ENCODE data around the gene ZNF133. TPM values are rescaled to one million over a fixed set of nuclear protein-coding genes. Genes with fewer than 3 reads are reported as not detected.
A peak's percentile ranks its signal among the peaks of the same experiment; 100 is the strongest.

ZNF133 gene
- total and polyA plus RNA-seq, 8 donors, result 10.4 to 38.3 (median 31.8) TPM

DNA sequence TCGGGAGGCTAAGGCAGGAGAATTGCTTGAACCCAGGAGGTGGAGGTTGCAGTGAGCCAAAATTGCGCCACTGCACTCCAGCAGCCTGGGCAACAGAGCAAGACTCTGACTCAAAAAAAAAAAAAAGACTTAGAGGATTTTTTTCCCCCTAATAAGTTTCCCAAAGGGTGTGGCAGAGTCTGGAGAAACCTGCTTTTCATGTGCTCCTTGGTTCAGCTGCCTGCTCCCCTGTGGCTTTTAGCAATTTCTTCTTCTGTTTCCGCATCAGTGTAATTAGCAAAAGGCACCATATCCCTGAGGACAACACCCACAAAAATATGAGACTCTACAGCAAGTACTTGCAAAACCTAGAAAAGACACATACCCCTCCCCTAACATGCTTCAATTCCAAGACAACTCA lies 28.6 kb upstream of the ZNF133 start:
- Histone ChIP-seq H3K27ac (no peak overlapping the region), H3K36me3 (no peaks in the 10 kb centered on the region), H3K4me1 (no peaks in the 10 kb centered on the region), H3K4me3 (no peak overlapping the region), H3K9me3 (no peaks in the 10 kb centered on the region), H3K27me3 (no peaks in the 10 kb centered on the region)
- intact Hi-C loops (cut with DNase I), result no loop called here
- DNase-seq, result no peak
- TF ChIP-seq, protein P1, sequence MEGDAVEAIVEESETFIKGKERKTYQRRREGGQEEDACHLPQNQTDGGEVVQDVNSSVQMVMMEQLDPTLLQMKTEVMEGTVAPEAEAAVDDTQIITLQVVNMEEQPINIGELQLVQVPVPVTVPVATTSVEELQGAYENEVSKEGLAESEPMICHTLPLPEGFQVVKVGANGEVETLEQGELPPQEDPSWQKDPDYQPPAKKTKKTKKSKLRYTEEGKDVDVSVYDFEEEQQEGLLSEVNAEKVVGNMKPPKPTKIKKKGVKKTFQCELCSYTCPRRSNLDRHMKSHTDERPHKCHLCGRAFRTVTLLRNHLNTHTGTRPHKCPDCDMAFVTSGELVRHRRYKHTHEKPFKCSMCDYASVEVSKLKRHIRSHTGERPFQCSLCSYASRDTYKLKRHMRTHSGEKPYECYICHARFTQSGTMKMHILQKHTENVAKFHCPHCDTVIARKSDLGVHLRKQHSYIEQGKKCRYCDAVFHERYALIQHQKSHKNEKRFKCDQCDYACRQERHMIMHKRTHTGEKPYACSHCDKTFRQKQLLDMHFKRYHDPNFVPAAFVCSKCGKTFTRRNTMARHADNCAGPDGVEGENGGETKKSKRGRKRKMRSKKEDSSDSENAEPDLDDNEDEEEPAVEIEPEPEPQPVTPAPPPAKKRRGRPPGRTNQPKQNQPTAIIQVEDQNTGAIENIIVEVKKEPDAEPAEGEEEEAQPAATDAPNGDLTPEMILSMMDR (IDR thresholded peaks at IDR 0.05), result no peak
- ATAC-seq, result no peak

DNA sequence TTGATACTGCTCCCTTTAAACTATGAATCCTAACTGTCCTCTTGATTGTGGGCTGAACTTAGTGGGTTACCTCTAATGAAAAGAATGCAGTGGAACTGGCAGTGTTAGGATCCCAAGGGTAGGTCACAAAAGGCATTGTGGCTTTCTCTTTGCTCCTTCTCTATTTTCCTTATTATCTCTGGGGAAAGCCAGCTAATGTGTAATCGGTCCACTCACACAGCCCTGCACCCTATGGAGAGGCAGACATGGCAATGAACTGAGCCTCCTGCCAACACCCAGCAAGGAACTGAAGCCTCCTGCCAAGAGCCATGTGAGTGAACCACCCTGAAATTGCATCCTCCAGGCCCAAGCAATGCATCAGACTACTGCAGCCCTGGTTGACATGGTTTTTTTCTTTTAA lies 24.6 kb upstream of the ZNF133 start:
- TF ChIP-seq, protein P1 (IDR thresholded peaks at IDR 0.05), result no peak
- Histone ChIP-seq H3K4me3 (no peak overlapping the region), H3K9me3 (no peaks in the 10 kb centered on the region), H3K27ac (no peak overlapping the region), H3K36me3 (no peaks in the 10 kb centered on the region), H3K4me1 (no peaks in the 10 kb centered on the region), H3K27me3 (no peaks in the 10 kb centered on the region)
- intact Hi-C loops (cut with DNase I), result no loop called here
- peak; percentile 76 for ATAC-seq
- no peak for DNase-seq

DNA sequence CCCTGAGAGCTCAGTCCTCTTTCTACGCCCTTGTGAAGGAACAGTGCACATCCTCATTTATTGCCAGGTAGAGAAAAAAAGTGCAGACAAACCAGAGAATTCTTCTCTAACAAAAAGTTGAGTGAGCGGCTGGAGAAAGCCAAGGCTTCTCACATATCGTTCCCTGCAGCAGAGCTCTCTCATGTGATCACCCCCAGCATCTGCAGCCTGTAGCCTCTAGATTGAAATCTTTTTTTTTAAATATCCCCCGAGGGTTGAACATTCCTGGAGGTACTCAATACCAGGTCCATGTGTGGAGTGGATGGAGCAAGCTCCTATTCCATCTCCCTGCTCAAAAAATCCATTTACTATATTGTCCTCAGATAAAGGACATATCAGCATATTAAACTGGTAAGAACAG lies 22.9 kb upstream of the ZNF133 start:
- no peaks in the 10 kb centered on the region for H3K36me3 ChIP-seq
- H3K9me3 ChIP-seq, result no peaks in the 10 kb centered on the region
- intact Hi-C loops (cut with DNase I), result no loop called here

DNA sequence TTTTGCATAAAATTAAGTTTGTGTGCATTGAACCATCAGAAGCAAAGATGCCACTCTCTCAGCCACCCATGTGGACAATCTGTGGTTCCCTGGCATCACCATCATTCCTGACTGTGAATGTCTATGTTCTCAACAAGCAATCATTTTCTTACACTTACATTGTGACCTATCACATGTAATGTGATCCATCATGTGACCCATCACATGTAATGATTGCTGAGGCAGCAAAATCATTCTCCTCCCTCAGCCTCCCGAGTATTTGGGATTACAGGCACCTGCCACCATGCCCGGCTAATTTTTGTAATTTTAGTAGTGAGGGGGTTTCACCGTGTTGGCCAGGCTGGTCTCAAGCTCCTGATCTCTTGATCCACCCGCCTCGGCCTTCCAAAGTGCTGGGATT lies 22.0 kb upstream of the ZNF133 start:
- no peak for ATAC-seq
- H3K36me3 ChIP-seq, result no peaks in the 10 kb centered on the region
- no peaks in the 10 kb centered on the region for H3K27me3 ChIP-seq
- H3K27ac ChIP-seq, result no peak overlapping the region
- intact Hi-C loops (cut with DNase I), result no loop called here
- H3K9me3 ChIP-seq, result no peaks in the 10 kb centered on the region
- no peaks in the 10 kb centered on the region for H3K4me1 ChIP-seq
- no peak for DNase-seq
- H3K4me3 ChIP-seq, result no peak overlapping the region
- TF ChIP-seq, protein P1 (IDR thresholded peaks at IDR 0.05), result no peak

More for the DNA sequence above, 22.9 kb upstream of the ZNF133 start:
- ATAC-seq (no peak), DNase-seq (no peak)
- Histone ChIP-seq H3K4me1 (no peaks in the 10 kb centered on the region), H3K27ac (no peak overlapping the region), H3K4me3 (no peak overlapping the region), H3K27me3 (no peaks in the 10 kb centered on the region)
- TF ChIP-seq, protein P1 (IDR thresholded peaks at IDR 0.05), result no peak

DNA sequence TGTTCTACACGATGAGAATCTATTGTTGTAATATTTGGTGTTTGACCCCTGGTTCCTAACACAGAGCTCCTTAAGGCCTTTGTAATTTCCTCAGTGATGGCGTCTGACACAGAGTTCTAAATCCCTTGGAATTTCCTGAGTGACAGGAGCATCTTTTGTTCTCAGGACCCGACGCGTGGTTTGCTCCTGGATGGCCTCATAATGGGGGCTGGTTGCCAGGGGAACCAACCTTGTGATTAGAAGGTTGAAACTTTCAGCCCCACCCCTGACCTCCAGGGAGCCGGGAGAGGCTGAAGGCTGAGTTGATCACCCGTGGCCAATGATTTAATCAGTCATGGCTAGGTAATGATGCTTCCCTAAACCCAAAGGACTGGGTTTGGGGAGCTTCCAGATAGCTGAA lies 20.5 kb upstream of the ZNF133 start:
- Histone ChIP-seq H3K27me3 (no peaks in the 10 kb centered on the region), H3K4me1 (no peaks in the 10 kb centered on the region), H3K4me3 (no peak overlapping the region), H3K27ac (no peak overlapping the region), H3K36me3 (no peaks in the 10 kb centered on the region), H3K9me3 (no peaks in the 10 kb centered on the region)
- DNase-seq (no peak), ATAC-seq (no peak)
- intact Hi-C loops (cut with DNase I), result no loop called here
- TF ChIP-seq, protein P1 (IDR thresholded peaks at IDR 0.05), result no peak
